ACHN (cell line): ENCODE data around the gene DNAH14.

Experiments used
- DNase-seq: peaks from one replicate; pipeline ENCODE4 v3.0.0-alpha.2; 2015
- in situ Hi-C: cut with HindIII; loops from 2 replicates; pipeline ENCODE4 v1.10.0; 2017; ENCODE audit warnings: low sequenced_read_pairs, low pct_ligation_motif_present, low pct_unique_long_range_greater_than_20kb

DNAH14 gene

GRCh38 chr1:225406976-225407725 is 477.7 kb downstream of the DNAH14 start:
- in situ Hi-C loops: no loop called here
- DNase-seq: no peak

GRCh38 chr1:225407755-225408154 is 478.3 kb downstream of the DNAH14 start:
- no peak for DNase-seq
- in situ Hi-C loops: no loop called here

GRCh38 chr1:225408249-225408648 is 478.8 kb downstream of the DNAH14 start:
- in situ Hi-C loops: no loop called here
- DNase-seq: no peak

- in situ Hi-C loops: no loop called here
These were observed 479.6 kb downstream of the DNAH14 start for GRCh38 chr1:225409051-225409450.

GRCh38 chr1:225410036-225410435 is 480.6 kb downstream of the DNAH14 start:
- no peak for DNase-seq
- in situ Hi-C loops: no loop called here

More at GRCh38 chr1:225409051-225409450, 479.6 kb downstream of the DNAH14 start:
- no peak for DNase-seq

GRCh38 chr1:225412321-225412720 is 482.8 kb downstream of the DNAH14 start:
- no peak for DNase-seq
- in situ Hi-C loops: no loop called here

- peak; percentile 48 for DNase-seq
These were observed 483.4 kb downstream of the DNAH14 start for GRCh38 chr1:225412803-225413351.

GRCh38 chr1:225413708-225414375 is 484.4 kb downstream of the DNAH14 start:
- in situ Hi-C loops: no loop called here

More at GRCh38 chr1:225412803-225413351, 483.4 kb downstream of the DNAH14 start:
- in situ Hi-C loops: no loop called here

GRCh38 chr1:225415307-225415706 is 485.8 kb downstream of the DNAH14 start:
- in situ Hi-C loops: no loop called here
- no peak for DNase-seq

More at GRCh38 chr1:225413708-225414375, 484.4 kb downstream of the DNAH14 start:
- DNase-seq: no peak

- in situ Hi-C loops: no loop called here
- no peak for DNase-seq
These were observed 486.7 kb downstream of the DNAH14 start for GRCh38 chr1:225415967-225416745.

- in situ Hi-C loops: no loop called here
These were observed 488.6 kb downstream of the DNAH14 start for GRCh38 chr1:225418059-225418458.

GRCh38 chr1:225418598-225418997 is 489.1 kb downstream of the DNAH14 start:
- in situ Hi-C loops: no loop called here
- no peak for DNase-seq

More at GRCh38 chr1:225418059-225418458, 488.6 kb downstream of the DNAH14 start:
- DNase-seq: no peak

- no peak for DNase-seq
- in situ Hi-C loops: no loop called here
These were observed 492.6 kb downstream of the DNAH14 start for GRCh38 chr1:225422031-225422605.

- in situ Hi-C loops: no loop called here
- no peak for DNase-seq
These were observed 493.5 kb downstream of the DNAH14 start for GRCh38 chr1:225422795-225423517.

GRCh38 chr1:225423518-225423855 is 494.0 kb downstream of the DNAH14 start:
- in situ Hi-C loops: no loop called here
- no peak for DNase-seq

GRCh38 chr1:225424562-225425200 is 495.2 kb downstream of the DNAH14 start:
- in situ Hi-C loops: no loop called here

GRCh38 chr1:225425201-225425786 is 495.8 kb downstream of the DNAH14 start:
- in situ Hi-C loops: no loop called here
- DNase-seq: peak; percentile 73

More at GRCh38 chr1:225424562-225425200, 495.2 kb downstream of the DNAH14 start:
- peak; percentile 76 for DNase-seq
